GM21619 (cell line): ENCODE data around the gene KLF7.

Experiments used
- ATAC-seq: cut with Tn5 transposase; IDR thresholded peaks from one replicate; pipeline ENCODE4 v1.9.1; 2021; ENCODE audit not compliant: unreplicated experiment

Gene KLF7

DNA sequence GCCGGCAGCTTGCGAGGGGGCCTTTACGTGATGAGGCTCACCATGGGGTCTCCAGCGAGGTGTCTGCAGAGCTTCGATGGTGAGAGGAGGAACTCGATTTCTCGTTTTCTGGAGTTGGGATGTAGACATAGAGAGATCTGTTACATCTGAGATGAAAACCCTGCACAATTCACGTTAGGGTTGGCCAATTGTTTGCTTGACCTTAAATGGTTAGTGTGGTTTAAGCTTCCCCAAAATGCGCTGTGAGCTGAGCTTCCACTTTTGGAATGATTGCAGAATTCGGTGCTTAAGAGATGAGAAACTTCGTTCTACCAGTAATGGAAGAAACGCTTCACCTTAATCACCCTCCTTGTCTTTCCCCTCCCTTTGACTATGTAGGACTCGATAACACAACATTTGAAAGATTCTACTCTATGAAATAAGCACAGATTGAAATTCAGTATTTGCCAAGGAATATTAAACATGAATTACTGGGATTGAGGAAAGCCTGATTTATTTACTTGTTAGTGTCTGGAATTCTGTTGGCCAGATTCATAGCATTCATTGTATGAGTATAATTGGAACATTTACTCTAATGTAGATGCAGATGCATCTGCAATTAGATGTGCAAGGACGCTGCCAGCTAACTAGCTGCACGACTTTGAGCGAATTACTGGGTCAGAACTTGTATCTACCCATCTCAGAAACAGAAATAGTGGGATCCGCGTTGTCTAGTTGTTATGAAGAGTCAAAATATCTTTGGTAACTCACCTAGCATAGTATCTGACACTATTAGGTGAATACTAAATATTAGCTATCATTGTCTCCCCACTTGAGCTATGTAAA is 1.6 kb upstream of the KLF7 start:
- peak; percentile 1 for ATAC-seq

DNA sequence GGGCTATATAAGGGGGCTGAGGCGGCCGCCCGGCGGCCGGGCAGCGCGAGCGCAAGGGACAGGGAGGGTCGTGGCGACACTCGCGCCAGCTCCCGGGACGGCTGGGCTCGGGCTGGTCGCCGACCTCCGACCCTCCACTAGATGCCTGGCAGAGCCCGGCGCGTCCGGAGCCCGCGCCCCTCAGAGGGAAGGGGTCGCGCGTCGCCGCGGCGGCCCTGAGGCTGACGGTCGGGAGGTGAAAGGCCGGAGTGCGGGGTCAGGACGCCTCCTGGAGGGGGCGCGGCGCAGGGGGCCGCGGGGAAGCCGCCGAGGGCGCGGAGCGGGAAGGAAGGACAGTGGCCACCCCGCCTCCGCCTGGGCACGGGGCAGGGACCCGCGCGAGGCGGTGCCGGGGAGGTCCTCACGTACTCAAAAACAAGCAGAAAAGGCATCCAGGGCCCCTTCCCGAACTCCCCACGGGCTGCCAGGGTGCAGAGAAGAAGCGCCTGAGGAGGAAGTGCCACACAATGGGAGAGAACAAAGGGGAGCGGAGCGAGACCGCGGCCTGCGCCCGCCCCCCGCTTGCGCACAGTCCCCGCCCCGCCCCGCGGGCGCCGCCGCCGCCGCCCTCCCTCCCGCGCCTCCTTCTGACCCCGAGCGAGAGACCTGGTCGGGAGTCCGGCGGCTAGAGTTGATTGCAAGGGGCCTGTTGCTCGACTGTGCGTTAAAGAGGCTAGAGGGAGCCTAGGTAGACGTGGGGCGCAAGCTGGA is 776 bp upstream of the KLF7 start:
- peak; percentile 43 for ATAC-seq

DNA sequence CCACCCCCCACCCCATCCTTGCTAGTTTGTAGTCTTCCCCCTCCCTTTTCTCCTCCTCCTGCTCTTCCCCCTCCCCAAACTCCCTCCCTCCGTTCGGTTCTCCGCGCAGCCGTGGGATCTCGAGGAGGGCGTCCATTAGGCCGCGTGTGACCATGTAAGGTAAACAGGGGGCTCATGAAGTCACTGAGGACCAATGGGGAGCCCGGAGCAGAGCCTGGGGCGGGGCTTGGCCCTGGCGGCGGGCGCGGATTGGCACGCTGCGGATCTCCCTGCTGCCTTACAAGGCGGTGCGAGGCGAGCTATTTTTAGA is 246 bp upstream of the KLF7 start:
- ATAC-seq, result peak; percentile 95

DNA sequence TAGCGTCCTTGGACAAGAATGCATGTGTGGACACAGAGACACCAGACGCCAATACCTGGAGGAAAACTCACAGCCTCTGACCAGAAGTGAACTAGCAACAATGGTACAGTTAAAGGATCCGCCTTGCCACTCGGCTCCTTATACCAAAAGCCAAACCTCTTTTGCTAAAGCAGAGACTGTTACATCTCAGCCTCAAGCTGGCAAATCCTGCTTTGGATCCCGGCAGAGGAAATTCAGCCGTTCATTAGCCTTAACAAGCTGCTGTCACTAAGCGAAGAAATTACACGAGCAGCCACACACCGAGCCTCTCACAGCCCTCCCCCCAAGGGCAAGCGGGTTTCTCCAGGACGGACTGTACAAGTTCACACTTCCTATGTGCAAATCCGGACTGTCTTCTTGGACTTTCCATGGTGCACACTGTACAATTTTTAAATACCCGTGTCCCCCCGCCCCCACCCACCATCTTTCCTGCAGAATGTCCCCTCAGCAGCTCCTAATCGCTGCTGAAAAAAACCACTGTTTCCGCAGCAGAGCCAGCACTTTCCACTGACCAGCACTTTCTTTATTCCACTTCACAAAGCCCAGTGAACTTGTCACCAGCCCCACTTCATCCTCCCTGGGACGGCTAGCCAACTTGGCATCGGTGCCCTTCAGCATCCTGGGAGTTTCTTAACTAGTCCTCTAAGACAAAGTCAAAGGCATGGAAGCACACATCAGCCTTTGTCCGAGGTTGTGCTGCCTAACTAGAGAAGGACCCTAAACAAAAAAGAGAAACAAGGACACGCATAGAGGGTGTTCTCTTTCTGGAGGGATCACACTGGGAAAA is 1.5 kb downstream of the KLF7 start:
- ATAC-seq, result no peak

DNA sequence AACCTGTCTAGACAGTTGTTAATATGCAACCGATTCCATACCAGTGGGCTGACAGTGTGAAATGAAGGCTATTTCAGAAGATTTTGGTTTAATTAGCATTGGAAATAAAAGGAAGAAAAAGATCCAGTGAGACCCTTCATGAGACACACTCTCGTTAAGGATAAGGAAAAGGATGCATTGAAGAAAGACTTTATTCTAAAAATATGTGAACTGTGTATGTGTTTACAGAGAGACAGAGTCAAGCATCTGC is 2.1 kb downstream of the KLF7 start:
- ATAC-seq, result no peak

DNA sequence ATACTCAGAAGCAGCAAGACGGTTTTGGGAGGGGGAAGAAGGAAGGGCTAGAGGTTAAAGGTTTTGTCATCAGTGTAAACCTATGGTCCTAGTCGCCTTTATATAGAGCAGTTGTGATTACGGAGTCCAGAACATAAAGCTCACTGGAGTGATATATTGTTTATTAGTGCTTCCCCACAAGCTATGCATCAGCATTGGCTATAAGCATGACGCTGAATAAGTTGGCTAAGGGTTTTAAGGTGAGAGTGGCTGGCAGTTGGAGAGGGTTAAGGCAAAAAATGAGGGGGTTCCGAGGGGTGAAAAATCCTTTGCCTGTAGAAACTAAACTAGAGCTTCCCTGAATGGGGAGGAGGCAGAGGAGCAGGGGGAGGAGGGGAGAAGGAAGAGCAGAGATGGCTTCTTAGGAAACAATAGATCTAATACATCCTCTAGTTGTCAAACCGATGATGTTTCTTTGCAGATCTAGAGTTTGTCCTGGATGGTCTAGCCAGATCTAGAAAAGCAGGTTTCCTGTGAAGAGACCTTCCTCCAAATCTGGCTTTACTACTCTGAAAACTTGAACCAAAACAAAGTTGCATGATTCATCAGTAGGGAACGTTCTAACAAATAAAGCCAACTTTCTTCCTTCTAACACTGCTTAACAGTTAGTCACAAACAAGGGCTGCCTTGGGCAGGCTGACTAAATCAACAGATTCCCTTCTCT is 2.5 kb downstream of the KLF7 start:
- ATAC-seq, result no peak

DNA sequence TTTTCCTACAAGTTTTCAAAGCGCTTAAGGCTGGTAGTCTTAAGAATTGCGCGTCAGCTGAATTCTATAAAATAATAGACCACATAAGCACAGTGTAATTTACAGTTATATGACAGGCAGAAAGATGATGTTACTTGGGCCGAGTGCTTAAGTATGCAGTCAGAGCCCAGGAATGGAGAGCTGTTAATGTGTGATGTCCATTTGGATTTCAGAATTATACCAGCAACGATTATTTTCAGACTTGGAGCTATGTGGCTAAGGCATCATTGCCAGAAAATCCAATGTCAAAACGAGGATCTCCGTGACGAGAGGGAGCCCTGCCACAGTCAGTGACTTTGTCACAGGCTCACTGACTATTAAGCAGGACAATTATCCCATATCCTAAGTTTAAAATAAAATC is 3.4 kb downstream of the KLF7 start:
- no peak for ATAC-seq

DNA sequence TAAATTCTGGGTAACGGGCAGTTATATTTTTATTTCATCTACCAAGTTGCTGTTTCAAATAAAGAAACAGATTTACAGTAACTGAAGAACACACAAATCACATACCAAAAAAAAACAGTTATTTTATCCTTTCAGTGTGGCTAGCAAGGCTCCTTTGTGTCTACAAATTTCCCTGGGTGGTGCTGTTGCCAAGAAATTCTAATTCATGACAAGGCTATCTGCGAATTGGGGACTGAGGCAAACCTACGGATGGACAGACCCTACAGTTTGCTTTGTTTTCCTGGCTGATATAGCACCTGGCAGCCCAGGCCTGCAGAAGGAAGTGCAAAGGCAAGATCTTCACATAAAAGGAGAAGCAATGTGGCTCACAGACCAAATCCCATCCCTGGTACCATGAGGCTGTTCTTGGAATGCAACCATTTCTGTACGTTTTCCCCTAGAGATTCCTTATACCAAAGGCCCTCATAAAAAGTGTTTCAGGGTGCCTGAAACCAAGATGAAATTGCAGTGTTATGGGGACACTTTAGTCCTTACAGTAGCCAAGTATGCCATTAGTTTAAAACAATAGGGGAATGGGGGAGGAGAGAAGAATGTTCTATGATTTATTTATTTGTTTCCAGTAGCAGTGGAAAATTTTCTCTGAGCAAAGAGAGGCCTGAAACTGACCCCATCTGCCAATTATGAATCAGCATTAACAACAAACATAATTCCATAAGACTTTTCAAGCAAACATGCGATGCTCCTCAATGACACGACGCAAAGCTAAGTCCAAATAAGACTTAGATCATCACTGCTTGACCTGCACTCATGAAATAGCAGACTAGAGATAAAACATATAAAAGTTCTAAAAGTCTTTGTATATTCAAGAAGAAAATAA is 4.3 kb downstream of the KLF7 start:
- ATAC-seq, result no peak

DNA sequence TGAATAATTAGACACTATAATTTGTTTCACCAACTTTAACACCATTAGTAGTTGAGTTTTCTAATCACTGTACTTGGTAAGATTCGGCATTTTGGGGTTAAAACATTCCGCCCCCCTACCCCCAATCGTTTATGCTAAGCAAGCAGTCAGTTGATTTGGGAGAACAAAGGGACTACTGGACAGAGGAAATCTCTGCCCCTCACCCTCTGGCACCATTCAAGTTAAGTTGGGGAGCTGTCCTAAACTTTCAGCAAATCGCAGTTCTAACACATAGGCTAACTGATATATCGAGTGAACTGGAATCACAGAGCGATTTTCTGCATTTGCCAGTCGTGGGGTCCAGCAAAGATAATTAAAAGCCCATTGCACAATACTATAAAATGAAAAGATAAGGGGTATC is 5.6 kb downstream of the KLF7 start:
- ATAC-seq, result no peak

DNA sequence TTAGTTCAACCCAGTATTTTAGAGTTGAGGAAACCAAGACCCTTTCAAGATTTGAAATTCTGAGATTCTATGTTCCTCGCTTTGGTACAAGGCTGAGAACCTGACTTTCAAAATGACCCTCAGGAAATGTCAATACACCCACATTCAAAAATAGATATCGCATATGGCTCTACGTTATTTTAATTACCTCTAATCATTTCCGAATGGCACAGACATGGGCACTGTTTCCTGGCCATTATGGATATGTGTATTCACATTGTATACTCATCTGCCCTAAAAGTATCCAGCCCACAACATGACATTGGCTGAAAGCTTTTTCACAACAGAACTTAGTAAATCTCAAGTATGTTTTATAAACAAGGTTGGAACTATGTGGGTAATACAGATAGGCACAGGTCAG is 6.7 kb downstream of the KLF7 start:
- ATAC-seq, result no peak

DNA sequence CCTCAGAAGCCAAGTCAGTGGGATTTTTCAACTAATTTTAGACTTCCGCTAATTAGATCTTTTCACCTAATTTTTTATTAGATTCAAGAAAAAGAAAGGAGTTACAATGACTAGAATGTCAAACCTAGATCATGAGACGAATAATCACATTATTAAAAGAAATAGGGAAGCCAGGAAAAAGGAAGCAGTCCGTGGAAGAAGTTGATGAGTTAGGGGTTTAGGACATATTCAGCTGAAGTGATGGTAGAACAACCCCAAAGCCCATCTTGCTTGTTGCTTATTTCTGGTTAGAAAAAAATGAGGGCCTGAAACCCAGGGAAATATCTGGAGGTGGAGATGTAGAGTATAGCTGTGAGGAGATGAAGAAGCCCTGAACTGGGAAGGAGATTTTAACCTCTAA is 8.0 kb downstream of the KLF7 start:
- ATAC-seq, result no peak

DNA sequence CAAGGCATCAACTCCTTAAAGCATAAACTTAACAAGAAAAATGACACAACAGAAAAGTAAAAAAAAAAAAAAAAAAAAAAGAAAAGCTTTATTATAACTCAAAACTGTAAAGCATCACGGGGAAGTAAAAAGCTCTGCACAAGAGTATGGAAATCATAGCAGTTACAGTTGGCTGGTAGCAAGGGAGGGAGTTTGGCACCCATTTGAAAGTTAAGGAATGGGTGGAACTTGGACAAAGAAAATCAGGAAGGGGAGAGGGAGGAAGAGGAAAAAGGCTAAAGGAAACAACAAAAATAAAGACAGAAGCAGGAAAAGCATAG is 8.6 kb downstream of the KLF7 start:
- ATAC-seq, result no peak

DNA sequence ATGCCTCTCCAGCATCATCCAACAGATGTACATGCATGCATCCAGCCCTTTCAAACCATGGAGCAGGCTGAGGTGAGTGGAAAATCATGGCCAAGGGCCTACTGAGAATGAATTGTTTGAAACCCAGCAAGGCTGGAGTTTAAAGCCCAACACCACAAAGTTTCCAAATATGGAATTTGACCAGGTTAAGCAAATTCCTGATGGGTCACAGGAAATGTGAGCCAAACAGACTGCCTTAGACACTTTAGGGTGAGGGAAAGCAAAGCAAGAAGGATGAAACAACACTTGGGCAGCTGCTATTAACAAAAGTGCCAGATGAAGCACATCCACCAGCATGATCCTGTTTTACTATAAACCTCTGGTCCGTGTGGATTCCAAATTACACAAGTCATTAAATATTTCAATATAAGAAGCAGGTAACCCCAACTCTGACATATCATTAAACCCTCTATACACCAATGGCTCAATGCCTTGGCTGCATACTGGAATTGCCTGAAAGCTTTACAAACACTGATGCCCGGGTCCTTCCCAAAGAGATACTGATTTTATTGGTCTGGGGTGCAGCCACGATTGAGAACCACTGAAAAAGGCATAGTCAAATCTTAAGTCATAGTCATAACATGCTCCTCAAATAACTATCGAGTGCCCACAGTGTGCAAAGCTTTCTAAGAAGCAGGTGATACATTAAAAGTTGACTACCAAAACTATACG is 9.1 kb downstream of the KLF7 start:
- peak; percentile 65 for ATAC-seq

DNA sequence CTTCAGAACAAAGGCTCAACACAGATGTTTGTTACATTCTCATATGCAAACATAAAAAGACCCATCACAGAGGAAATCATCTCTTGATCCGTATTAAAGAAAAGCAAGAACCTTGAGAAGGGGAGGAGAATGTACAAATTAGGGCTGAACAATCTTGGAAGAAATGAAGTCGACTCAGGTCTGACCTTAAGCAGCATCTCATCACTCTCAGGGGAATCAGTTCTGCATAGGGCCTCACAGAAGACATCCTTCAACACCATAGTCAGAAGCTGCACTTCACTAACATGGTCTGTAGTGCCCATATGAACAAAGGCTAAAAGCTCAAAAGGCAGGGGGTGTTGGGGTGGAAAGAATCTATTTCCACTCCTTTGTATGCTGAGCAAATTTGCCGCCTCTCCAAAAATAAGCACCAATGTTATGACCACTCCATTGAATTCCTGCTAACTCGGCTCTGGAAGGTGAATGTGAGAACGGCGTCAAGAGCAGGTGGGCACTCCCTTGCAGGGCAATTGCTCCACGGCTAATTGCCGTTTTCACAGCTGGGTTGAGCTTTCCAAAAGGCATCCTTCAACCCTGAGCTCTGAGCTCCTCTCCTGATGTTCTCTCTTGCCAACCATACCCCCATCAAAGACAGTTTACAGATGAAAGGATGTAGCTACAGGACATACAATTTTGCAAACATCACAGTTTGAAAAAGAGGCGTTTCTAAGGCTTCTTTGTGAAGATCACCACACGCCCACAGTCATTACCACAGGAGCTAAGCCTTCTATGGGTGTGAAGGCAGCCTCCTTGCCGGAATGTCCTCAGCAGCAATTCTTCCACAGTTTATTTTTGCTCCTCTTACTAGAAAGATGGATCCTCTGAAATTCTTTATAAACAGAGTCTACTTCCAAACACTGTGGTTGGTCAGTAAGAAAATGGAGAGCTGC is 10.0 kb downstream of the KLF7 start:
- ATAC-seq, result no peak

DNA sequence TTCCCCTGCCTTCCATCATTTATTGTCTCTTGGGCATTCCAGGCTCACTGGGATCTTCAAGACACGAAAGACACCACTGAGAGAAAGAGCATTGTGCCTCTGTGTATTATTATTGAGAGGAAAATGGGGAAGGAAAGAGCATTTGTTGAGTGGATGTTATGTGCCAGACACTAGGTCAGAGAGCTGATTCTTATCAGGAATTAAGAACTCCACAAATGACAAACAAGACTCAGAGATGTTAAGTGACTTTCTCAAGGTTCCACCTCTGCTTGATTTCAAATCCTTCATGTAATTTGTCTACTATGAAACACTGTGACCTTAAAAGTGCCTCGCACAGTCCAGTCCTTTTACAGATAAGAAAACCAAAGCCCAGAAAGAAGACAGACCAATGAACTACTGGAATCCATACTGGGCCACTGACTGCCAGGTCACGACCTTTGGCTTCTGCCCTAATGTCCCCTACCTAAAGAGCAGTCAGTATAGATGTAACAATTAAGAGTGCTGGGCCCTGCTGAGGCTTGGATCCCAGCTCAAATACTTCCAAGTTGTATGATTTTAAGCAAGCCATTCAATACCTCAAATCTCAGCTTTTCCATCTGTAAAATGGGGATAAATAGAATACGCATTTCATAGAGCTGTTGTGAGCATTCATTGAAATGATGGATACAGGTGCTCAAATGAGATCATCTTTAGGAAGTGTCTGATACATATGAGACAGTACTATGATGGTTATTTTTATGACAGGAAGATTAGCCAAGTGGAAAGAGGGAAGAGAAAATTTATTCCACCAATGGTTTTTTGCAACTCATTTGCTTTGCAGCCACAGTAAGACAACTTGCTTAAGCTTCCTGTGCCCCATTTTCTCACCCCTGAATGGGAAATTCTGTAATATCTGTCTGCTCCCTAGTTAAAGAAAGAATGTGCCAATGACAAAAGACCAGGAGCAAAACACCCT is 10.9 kb downstream of the KLF7 start:
- no peak for ATAC-seq

DNA sequence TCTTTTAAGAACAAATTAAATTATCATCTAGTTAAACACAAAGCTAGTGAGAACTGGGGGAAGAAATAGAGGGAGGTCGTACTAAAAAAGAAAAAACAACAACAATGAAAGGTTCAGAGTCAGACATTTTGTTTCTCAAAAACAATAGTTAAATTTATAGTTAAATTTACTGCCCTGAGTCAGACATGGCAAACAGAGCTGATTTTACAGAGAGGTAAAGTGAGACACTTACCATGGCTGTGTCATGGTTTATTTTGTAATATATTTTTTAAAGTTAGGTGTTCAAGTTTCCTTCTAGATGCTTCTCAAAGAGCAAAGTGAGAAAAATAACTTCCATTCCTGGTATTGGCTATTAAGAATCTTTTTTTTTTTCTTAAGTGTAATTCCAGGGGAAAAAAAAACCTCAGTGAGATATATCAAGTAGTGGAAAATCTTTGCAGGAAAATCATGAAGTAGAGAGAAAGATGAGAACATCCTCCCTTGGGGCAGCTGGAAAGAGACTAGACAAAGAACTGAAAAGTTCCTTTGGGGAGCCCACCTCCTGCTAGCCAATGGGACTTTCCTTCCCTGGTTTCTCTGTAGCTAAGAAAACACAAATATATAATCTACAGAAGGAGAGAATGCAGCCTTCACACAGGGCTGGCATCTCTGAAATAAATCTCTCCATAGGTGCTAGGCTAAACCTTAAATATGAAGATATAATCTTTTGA is 12.3 kb downstream of the KLF7 start:
- no peak for ATAC-seq

DNA sequence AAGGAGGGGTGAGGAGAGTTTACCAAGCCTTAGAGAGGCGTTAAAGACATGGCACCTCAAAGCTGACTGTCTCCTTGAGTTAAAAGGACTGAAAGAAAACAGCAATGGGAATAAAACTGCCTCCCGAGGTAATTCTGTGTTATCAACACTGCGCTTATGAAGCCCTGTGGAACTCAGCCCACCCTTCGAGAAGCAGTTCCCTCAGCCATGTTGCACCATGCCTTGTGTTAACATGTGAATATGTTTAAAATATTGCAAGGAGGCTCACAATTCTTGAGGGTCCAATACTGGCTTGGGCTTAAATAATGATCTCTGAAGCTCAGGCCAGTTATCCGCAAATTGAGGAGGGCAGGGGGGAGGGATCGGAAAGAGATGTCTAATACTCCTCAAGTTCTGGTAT is 14.7 kb downstream of the KLF7 start:
- ATAC-seq, result no peak
